Neural progenitor cell (in vitro differentiated cells): Measurements from ENCODE around the gene KRTAP5-9.

Source experiments
- EZH2 ChIP-seq: fragments of 200-600 bp; sonication (generic); IDR thresholded peaks from 2 replicates; pipeline ENCODE4 v1.6.1; 2017; ENCODE audit warnings: antibody characterized with exemption, mild to moderate bottlenecking, moderate library complexity
- TF ChIP-seq, protein P1 (sequence below): fragments of 200-600 bp; sonication (generic); IDR thresholded peaks from 2 replicates; pipeline ENCODE4 v1.5.1; 2017; ENCODE audit warnings: antibody characterized with exemption, mild to moderate bottlenecking

DNA sequence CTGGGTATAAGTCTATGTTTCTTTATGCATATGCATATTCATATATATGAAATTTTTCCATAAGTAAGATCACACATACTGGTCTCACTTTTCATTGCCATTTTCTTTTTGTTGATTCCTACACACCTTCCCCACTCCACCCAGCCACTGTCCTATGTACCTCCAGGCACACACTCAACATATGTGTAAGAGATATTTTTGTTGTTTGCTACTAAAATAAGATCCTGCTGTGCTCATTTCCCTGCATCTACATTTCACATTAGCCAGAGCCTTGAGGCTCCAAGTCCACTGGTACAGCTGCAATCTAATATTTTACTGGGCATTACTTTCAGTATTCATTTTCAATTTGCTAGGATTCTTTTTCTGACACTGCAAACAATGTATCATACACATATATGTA, 9.0 kb downstream of the KRTAP5-9 start:
- TF ChIP-seq, protein P1, sequence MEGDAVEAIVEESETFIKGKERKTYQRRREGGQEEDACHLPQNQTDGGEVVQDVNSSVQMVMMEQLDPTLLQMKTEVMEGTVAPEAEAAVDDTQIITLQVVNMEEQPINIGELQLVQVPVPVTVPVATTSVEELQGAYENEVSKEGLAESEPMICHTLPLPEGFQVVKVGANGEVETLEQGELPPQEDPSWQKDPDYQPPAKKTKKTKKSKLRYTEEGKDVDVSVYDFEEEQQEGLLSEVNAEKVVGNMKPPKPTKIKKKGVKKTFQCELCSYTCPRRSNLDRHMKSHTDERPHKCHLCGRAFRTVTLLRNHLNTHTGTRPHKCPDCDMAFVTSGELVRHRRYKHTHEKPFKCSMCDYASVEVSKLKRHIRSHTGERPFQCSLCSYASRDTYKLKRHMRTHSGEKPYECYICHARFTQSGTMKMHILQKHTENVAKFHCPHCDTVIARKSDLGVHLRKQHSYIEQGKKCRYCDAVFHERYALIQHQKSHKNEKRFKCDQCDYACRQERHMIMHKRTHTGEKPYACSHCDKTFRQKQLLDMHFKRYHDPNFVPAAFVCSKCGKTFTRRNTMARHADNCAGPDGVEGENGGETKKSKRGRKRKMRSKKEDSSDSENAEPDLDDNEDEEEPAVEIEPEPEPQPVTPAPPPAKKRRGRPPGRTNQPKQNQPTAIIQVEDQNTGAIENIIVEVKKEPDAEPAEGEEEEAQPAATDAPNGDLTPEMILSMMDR = no peak
- TF ChIP-seq EZH2 = no peak
